ENCODE results near the gene DNAJC6.
A peak's percentile ranks its signal among the peaks of the same experiment; 100 is the strongest.
"Not testable (repeated sequence)": the region's sequence is repeated elsewhere in the genome, so short reads cannot be mapped to it uniquely, and the experiment has no call there.

Gene DNAJC6

GRCh38 chr1:65309304-65310077 is at the start of gene DNAJC6:
TSS of gene DNAJC6 (plus strand) at chr1:65309543. CDS start at chr1:65309746, 203 bp downstream.
- DNase-seq = peak; percentile 85

- DNase-seq = no peak
Observed at GRCh38 chr1:65259816-65260215, 49.5 kb upstream of the DNAJC6 start.

GRCh38 chr1:65260851-65261473 is 48.4 kb upstream of the DNAJC6 start:
- no peak for DNase-seq

GRCh38 chr1:65263286-65263685 is 46.1 kb upstream of the DNAJC6 start:
- DNase-seq = no peak

GRCh38 chr1:65264197-65264929 is 45.0 kb upstream of the DNAJC6 start:
- DNase-seq = no peak

GRCh38 chr1:65265296-65265650 is 44.1 kb upstream of the DNAJC6 start:
- DNase-seq = no peak

GRCh38 chr1:65265651-65266351 is 43.5 kb upstream of the DNAJC6 start:
- DNase-seq = peak; percentile 36

GRCh38 chr1:65266476-65266875 is 42.9 kb upstream of the DNAJC6 start:
- DNase-seq = no peak

- no peak for DNase-seq
Observed at GRCh38 chr1:65267271-65267670, 42.1 kb upstream of the DNAJC6 start.

- DNase-seq = no peak
Observed at GRCh38 chr1:65267683-65268082, 41.7 kb upstream of the DNAJC6 start.

GRCh38 chr1:65269612-65270011 is 39.7 kb upstream of the DNAJC6 start:
- no peak for DNase-seq

- no peak for DNase-seq
Observed at GRCh38 chr1:65276197-65276939, 33.0 kb upstream of the DNAJC6 start.

- DNase-seq = no peak
Observed at GRCh38 chr1:65277605-65278347, 31.6 kb upstream of the DNAJC6 start.

- no peak for DNase-seq
Observed at GRCh38 chr1:65278376-65279069, 30.8 kb upstream of the DNAJC6 start.

GRCh38 chr1:65279070-65279779 is 30.1 kb upstream of the DNAJC6 start:
- no peak for DNase-seq

- no peak for DNase-seq
Observed at GRCh38 chr1:65281846-65282245, 27.5 kb upstream of the DNAJC6 start.

GRCh38 chr1:65284229-65284628 is 25.1 kb upstream of the DNAJC6 start:
- no peak for DNase-seq

- DNase-seq = no peak
Observed at GRCh38 chr1:65289449-65289848, 19.9 kb upstream of the DNAJC6 start.

GRCh38 chr1:65291818-65292217 is 17.5 kb upstream of the DNAJC6 start:
- DNase-seq = not testable (repeated sequence)

- no peak for DNase-seq
Observed at GRCh38 chr1:65292861-65293593, 16.3 kb upstream of the DNAJC6 start.

All from left hindlimb (tissue), 1 donor.